Measurements from ENCODE around the gene IDH2. TPM values are rescaled to one million over a fixed set of nuclear protein-coding genes. Genes with fewer than 3 reads are reported as not detected.
A peak's percentile ranks its signal among the peaks of the same experiment; 100 is the strongest.

IDH2 gene
- total RNA-seq, 1 donor from 2014 or later: 43.1 TPM

GRCh38 chr15:90090226-90090848 lies 11.9 kb downstream of the IDH2 start:
- DNase-seq: no peak
- Histone ChIP-seq H3K4me1 (peaks cover 5% of the 10 kb centered on the region), H3K27me3 (no peaks in the 10 kb centered on the region), H3K9me3 (no peaks in the 10 kb centered on the region), H3K36me3 (peaks cover 46% of the 10 kb centered on the region), H3K4me3 (no peak overlapping the region), H3K27ac (no peak overlapping the region)
- no peak for TF ChIP-seq CTCF (IDR thresholded peaks at IDR 0.05)
- intact Hi-C loops (cut with DNase I): no loop called here
- no peak for ATAC-seq

- Histone ChIP-seq H3K4me1 (peaks cover under 1% of the 10 kb centered on the region), H3K9me3 (no peaks in the 10 kb centered on the region), H3K36me3 (peaks cover 70% of the 10 kb centered on the region), H3K4me3 (no peak overlapping the region), H3K27me3 (no peaks in the 10 kb centered on the region), H3K27ac (no peak overlapping the region)
- DNase-seq (no peak), ATAC-seq (no peak)
- intact Hi-C loops (cut with DNase I): no loop called here
- no peak for TF ChIP-seq CTCF (IDR thresholded peaks at IDR 0.05)
Observed at GRCh38 chr15:90087454-90088154, 14.7 kb downstream of the IDH2 start.

GRCh38 chr15:90086868-90087268 lies 15.4 kb downstream of the IDH2 start:
- ATAC-seq (peak; percentile 78), DNase-seq (peak; percentile 74)
- Histone ChIP-seq H3K9me3 (no peaks in the 10 kb centered on the region), H3K27me3 (no peaks in the 10 kb centered on the region), H3K36me3 (peaks cover 70% of the 10 kb centered on the region), H3K27ac (no peak overlapping the region), H3K4me3 (no peak overlapping the region), H3K4me1 (peaks cover 7% of the 10 kb centered on the region)
- peak; percentile 75 for TF ChIP-seq CTCF (IDR thresholded peaks at IDR 0.05)
- intact Hi-C loops (cut with DNase I): no loop called here

GRCh38 chr15:90085565-90085964 lies 16.7 kb downstream of the IDH2 start:
- peaks cover 70% of the 10 kb centered on the region for H3K36me3 ChIP-seq
- no peak overlapping the region for H3K4me3 ChIP-seq
- peaks cover 7% of the 10 kb centered on the region for H3K4me1 ChIP-seq
- ATAC-seq: no peak
- no peak for DNase-seq
- intact Hi-C loops (cut with DNase I): no loop called here
- H3K9me3 ChIP-seq: no peaks in the 10 kb centered on the region
- H3K27ac ChIP-seq: no peak overlapping the region
- H3K27me3 ChIP-seq: no peaks in the 10 kb centered on the region
- TF ChIP-seq CTCF (IDR thresholded peaks at IDR 0.05): no peak

GRCh38 chr15:90084876-90085423 lies 17.3 kb downstream of the IDH2 start:
- Histone ChIP-seq H3K27me3 (no peaks in the 10 kb centered on the region), H3K4me3 (no peak overlapping the region), H3K36me3 (peaks cover 71% of the 10 kb centered on the region), H3K27ac (no peak overlapping the region), H3K4me1 (peaks cover 7% of the 10 kb centered on the region), H3K9me3 (no peaks in the 10 kb centered on the region)
- ATAC-seq (no peak), DNase-seq (no peak)
- no peak for TF ChIP-seq CTCF (IDR thresholded peaks at IDR 0.05)
- intact Hi-C loops (cut with DNase I): no loop called here

Measured in upper lobe of right lung (tissue), 1 donor.